ENCODE results near the gene SPAG7.
A peak's percentile ranks its signal among the peaks of the same experiment; 100 is the strongest.

The SPAG7 gene

DNA sequence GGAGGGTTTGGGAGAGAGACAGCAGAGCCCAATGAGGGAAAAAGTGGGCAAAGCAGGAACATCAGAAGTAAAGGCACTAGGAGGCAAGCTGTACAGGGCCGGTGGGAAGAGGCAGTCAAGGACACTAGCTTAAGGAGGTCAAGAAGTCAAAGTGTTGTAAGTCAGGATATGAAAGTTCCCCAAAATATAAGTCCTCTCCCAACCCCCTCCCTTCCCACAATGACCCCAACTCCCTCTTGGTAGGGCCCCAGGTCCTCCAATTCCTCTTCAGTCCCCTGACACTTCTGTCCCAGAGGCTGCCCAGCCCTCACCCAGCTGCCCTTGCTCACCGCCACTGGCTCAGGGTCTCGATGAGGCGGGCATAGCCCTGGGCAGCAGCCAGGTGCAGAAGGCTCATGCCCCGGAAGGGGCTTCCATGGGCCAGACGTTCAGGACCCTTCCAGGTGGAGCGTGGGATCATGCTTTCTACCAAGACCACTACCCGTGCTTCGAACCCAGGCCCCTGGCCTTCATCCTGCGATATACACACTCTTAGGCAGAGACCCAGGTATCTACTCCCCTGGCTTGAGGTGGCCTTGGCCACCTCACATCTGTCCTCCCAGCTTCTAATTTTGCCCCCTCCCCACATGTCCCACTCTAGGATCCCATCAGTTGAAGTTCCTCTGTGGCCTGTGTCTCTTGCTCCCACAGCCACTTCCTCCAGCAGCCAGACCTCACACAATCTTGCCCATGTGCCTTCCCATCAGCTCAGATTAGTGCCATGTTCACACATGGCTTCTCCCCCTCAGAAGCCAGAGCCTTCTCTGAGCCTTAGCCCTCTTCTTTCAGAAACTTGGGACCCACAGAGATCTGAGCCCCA is 5.9 kb upstream of the SPAG7 start:
- DNase-seq = no peak

DNA sequence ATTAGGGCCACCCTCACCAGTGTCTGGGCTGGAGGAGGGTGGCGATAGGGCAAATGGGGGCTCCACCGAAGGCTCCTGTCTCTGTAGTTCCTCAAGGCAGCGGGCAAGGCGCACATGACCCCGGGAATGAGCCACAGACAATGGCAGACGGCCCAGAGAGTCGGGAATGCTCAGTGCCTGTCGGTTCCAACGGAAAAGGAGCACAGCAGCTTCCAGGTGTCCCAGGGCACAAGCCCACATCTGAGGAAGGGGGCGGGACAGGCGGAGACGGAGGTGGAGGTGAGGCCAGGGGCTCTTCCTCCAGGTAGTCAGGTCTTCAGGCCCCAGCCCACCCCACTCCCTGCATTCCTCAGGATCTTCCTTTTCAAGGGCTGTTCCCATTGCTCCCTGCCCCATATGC is 5.1 kb upstream of the SPAG7 start:
- DNase-seq = no peak

DNA sequence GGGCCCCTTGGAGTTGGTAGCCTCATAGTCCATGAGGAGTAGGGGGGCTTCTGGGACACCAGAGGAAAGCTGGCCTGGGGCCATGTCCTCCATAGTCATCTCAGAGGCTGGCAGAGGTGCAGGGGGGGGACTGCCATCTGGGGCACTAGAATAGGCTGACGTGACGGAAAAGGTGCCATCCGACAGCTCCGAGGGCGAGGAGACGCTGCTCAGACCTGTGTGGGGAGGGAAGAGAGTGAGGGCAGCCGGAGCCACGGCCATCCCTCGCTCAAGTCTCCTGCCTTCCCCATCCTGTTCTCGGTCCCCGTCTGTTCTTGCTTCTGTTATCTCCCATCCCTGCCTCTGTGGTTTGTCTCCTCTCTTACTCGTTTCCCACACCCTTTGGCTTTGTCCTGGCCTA is 4.7 kb upstream of the SPAG7 start:
- DNase-seq = no peak

DNA sequence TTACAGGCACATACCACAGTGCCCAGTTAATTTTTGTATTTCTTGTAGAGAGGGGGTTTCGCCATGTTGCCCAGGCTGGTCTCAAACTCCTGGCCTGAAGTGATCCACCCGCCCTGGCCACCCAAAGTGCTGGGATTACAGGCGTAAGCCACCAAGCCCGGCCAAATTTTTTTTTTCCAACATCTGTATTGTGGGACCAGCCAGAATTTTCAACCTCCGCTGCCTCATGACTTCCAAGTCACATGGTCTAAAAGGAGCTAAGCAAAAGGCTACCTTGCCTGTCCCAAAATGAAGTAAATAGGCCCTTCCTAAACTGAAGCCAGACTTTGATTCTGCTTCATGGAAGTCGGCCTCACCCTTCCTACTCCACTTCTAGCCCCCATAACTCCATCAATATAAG is 4.2 kb upstream of the SPAG7 start:
- DNase-seq = no peak

DNA sequence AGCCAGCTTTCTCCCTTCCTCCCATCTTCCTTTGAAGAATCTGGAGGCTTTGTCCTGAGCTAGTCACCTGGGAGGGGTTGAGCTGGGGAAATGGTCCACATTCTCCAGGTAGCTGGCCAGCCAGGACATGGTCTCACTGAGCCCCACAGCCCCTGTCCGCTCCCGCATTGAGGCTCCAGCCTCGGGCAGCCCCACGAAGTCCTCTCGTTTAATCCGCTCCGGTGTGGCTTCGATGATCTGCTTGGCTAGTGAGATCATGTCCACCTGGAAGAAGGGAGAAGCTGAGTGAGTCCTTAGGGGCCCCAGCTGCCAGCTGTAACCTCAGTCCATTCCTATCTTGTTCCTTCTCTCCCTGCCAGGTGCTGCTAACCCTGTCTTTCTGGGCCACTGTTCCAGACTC is 2.7 kb upstream of the SPAG7 start:
- no peak for DNase-seq

DNA sequence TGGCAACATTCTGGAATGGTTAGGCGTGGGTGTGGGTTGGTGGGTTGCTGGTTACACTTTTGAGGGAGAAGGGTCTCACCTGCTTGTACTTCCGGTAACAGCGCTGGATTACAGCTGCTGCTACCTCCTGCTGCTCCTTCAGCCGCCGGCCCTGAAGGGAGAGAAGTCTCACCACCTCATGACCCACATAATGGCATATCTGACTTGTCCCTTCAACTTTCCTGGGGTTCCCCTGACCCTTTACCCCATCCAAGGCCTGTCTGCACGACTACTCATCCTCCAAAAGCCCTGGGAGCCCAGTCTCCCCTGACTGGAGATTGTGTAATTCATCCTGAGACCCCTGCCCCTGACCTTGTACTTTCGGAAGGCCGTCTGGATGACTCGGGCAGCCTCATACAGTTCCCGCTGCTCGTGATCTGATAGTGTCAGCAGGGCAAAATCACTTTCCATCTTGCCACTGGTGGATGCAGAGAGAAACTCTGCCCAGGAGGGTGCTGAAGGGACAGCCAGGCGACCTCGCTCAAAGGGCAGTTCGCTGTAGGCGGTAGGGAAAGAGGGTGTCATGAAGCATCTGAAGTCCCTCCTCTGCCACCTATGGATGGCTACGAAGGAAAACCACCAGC is 2.0 kb upstream of the SPAG7 start:
- DNase-seq = no peak

DNA sequence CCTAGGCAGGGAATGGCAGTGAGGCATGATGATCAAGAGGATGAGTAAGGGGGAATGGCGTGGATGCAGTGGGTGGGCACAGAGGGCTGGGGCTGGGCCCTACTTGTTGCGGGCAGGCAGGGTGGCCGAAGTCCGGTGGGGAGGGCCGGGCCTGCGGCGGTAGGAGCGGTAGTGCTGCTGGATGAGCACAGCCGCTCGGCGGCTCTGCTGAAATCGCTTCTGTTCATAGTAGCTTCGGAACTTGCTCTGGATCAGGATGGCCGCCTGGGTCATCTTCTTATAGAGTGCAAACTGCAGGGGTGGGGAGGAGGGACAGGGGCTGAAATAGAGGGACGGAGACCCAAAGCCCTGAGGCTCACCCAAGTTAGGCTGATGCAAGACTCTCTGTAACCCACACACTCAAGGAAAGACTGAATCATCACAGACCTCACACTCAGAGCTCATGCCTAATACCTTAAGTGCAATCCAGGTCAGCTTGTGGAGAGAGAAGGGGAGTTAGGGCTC is 1.5 kb upstream of the SPAG7 start:
- DNase-seq = no peak

DNA sequence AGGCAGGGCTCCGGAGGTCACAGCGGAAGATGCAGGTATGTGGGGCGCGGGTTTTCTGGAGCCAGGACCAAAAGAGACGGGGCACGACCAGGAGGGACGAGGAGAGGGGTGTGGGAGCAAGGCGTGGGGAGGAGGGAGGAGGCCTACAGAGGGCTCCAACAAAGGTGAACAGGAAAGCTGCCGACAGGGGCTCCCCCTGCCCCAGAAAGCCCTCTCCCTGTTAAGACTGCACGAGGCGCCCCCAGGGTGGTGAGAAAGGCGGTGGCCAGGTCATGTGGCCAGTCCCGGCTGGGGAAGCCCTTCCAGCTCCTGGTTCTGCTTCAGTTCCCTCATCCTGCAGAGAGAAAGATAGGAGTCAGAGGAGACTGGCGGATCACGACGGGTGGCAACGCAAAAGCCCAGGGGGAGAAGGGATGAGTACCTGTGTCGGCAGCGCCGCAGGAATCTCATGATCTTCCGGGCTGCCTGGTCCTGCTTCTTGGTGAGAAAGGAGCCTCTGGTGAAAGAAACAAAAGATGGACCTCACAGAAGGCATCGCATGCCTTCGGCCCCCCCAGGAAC is 949 bp upstream of the SPAG7 start:
- DNase-seq = no peak

DNA sequence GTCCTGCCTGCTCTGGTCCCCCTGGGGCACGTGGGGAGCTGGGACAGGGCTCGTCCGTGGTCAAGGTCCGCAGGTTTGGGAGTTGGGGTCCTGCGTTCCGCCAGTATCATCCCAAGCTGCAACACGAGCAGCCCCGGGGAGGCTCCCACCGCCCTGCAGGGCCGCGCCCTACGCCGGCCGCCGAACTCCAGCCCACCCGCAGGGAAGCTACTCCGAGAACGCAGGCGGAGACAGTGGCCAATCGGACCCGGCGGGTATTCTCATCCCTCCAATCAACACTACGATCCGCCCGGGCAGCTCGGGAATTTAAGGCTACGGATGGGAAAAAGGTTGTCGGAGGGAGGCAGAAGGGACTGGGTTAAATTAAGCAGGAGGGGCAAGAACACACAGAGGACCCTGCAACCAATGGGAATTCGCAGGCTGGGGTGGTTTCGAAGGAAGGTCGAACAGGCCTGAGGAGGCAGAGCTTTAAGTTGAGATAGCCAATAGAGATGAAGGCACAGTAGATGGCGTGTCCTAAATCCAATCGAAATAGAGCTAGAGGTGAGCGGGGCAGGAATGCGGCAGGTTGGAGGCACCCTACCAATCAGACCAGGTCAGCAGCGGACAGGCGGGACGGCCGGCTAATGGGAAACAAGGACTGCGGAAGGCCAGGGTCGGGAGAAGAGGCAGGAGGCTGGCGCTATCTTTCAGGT is 626 bp downstream of the SPAG7 start:
- DNase-seq = peak; percentile 95

DNA sequence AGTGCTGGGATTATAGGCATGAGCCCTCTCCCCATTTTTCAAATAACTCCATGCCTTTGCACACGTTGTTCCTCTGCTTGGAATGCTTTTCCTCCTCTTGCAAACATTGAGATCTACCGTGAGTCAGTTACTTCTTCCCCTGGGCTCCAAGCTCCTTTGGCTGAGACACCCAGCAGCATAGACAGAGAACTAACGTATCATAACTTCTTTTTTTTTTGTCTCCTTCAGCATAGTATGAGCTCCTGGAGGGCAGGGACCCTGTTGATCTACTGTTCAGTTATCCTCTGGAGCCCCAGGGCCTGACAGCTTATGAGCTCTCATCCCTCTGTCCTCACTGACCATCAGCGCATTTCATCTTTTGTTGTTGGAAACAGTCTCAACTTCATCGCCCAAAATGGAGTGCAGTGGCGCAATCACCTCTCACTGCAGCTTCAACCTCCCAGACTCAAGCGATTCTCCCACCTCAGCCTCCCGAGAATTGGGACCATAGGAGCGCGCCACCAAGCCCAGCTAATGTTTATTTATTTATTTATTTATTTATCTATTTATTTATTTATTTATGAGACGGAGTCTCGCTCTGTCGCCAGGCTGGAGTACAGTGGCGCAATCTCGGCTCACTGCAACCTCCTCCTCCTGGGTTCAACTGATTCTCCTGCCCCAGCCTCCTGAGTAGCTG is 2.2 kb downstream of the SPAG7 start:
- DNase-seq = no peak

DNA sequence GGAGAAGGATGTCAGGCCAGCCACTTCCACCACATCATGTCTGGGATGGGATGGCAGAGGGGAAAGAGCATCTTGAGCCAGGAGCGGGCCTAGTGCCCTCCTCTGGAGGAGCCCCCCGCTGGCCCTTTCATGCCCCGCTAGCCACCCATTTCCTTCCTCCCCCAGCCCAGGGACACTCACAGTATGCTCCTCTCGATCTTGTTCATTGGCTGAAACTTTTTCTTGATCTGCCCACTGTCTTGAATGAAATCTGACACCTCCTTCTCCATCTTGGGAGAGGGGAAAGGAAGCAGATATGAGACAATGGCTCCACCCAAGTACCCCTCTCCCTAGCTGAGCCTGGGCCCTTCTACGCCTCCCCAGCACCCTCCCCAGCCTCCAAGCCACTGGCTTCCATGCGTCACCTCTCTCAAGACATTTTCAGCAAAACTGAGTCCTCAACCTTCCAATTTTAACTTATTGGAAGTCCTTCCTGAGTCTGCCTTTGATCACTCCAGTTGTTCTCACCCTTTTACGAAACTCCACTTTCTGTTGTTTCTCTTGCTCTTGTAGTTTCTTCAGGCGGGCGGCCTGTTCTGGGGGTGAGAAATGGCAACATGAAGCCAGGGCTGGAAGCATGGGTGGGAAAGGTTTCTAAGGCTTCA is 7.2 kb downstream of the SPAG7 start:
- no peak for DNase-seq

DNA sequence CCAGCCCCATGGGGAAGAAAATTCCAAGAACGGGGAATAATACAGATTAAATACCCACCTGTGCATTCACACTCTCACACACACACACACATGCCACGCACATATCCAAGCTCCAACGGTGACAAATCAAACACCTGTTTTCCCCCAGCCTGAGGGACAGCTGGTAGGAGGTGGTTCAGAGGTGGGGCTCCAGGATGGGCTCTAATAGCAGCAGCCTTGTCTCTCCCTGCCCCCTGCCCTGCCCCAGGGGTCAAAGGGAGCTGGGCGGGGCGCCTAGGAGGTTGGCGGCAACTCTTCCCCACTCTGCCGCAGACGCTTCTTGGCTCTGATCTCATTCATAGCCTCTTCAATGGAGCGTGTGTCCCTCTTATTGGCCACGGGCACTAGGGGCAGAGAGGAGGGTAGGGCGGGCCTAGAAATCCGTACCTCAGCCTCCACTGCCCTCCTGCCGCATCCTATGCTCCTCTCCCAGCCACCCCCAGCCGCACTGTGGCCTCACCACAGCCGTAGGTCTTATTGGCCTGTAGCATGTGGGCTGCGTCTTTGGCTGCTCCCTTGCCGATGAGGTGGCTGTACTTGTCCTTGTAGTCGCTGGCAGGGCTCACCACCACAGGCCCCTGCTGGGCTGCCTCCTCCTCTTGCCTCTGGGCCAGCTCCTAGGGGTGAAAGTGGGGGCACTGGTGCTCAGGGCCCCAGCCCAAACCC is 8.2 kb downstream of the SPAG7 start:
- DNase-seq = no peak

DNA sequence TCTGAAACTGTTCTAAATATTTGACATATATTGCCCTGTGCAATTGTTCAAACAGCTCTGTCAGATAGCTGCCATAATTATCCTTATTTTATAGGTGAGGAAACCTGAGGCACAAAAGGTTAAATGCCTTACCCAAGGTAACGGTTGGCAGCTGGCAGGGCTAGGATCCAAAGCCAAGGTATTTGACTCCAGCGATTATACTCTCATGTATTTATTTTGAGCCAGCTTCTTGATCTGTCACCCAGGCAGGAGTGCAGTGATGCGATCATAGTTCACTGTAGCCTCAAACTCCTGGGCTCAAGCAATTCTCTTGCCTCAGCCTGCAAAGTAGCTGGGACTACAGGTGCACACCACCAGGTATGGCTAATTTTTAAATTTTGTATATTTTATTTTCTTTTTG is 9.5 kb downstream of the SPAG7 start:
- DNase-seq = no peak

DNA sequence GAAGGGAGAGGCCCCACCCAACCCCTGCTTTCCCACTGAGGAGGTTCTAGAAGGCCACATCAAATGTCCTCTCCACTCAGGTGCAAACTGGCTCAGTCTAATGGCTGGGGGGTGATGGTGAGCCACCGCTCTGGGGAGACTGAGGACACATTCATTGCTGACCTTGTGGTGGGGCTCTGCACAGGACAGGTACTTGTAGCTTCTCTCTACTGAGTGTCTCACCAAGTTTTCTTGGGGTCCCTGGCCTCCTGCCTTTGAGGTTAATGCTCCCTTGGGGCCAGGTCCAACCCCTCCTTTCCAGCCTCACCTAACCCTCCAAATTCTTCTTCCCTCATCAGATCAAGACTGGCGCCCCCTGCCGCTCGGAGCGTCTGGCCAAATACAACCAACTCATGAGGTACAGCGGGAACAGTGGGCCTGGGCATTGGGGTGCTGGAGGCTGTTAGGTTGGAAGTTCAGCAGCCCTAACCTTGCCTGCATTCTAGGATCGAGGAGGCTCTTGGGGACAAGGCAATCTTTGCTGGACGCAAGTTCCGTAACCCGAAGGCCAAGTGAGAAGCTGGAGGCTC is 11.0 kb downstream of the SPAG7 start:
- DNase-seq = no peak

DNA sequence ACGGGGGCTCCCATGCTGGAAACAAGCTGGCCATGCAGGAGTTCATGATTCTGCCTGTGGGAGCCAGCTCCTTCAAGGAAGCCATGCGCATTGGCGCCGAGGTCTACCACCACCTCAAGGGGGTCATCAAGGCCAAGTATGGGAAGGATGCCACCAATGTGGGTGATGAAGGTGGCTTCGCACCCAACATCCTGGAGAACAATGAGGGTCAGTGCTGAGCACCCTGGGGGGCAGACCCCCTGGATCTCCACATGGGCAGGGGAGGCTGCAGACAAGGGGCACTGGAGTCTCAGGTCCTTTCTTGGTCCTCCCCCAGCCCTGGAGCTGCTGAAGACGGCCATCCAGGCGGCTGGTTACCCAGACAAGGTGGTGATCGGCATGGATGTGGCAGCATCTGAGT is 12.5 kb downstream of the SPAG7 start:
- no peak for DNase-seq

DNA sequence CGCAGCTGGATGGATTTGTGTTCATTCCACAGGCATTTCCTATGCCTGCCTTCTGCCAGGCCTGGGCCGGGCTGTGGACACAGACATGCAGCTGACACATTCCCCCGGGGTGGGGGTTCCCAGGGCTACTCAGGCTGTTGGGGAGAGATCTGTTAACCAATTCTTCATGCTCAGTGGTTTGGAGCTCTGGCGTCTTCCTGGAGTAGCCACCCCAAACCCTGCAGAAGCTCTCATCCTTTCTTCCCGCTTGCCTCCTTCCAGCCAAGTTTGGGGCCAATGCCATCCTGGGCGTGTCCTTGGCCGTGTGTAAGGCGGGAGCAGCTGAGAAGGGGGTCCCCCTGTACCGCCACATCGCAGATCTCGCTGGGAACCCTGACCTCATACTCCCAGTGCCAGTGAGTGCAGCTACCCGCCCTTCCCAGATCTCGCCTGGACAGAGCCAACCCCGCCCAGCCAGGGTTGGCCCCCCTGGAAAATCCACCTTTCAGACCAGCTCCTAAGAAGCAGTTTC is 14.1 kb downstream of the SPAG7 start:
- DNase-seq = no peak

DNA sequence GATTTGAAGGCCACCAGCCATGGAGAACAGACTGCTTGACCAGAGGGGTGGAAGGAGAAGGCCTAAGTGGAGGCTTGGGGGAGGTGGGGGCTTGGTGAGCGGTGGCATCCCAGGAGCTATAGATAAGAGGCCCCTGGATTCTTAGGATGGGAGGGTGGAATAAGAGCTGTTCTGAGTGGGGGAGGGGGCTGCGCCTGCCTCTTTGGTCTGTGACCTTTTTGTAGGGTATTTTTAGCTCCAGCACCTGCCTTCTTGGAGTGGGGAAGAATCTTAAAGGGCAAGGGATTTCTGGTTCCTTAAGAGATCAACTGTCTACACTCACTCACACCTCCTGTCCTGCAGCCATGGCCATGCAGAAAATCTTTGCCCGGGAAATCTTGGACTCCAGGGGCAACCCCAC is 16.1 kb downstream of the SPAG7 start:
- DNase-seq = peak; percentile 49

DNA sequence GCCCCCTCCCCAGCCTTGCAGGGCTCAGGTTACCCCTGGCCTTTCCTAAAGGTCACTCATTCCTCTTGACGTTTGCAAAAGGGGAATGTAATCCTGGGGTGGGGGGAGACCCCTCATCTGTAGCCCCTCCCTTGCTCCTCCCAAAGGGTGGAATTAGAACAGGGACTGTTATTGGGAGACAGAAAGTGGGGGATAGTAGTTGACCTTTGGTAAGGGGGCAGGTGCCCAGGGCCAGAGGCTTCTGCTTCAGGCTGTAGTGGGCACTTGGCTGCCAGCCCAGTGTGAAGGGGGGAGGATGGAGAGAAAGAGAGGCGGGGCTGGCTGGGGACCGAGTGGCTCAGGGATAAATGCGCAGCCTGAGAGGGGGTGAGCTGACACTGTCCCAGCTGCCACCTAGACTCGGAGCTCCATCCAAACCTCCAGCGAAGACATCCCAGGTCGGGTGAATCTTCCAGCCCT is 16.8 kb downstream of the SPAG7 start, which contains the start of gene ENO3:
TSS of gene ENO3 (plus strand) at position 374 of the 459 bp plus-strand sequence. CDS start 711 bp downstream, outside the sequence.
- peak; percentile 75 for DNase-seq

DNA sequence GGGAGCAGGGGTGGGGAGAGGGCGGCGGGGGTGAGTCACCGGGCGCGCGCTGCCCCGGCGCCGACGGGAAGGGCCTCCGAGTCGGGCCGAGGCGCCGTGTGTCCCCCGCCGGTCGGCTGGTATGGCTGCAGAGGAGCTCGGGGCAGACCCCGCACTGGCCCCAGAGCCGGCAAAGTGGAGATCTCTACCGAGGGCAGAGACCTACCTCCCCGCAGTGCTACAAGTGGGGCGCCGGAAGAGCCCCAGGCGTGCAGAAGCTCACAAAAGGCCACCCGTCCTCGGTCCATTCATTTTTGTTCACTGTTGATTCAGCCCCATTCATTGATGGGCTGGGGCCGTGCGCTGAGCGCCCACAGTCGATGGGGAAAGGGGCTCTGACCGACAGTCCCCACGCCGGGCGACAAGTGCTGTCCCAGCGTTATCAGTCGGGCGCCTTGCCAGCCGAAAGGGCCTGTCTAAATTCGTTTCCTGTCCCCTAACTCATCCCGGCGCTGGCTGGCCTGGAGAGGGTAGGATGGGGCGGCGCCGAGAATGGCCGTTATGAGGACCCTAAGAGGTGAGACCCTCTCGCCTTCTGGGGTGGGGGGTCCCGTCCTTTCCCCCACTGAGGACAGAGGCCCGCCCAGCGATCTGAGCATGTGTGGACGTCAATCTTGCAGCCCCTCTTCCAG is 17.4 kb downstream of the SPAG7 start:
- peak; percentile 79 for DNase-seq
